ENCODE measurements around the gene TRIM29.

Gene TRIM29

GRCh38 chr11:120066738-120067437, 71.0 kb downstream of the TRIM29 start:
- FAIRE-seq (no peak), DNase-seq (ENCODE audit: insufficient read length, low spot score) (no peak)

GRCh38 chr11:120065876-120066275, 72.0 kb downstream of the TRIM29 start:
- FAIRE-seq (no peak), DNase-seq (ENCODE audit: insufficient read length, low spot score) (no peak)

GRCh38 chr11:120065176-120065575, 72.7 kb downstream of the TRIM29 start:
- DNase-seq (ENCODE audit: insufficient read length, low spot score) (no peak), FAIRE-seq (no peak)

- FAIRE-seq (no peak), DNase-seq (ENCODE audit: insufficient read length, low spot score) (no peak)
Observed at GRCh38 chr11:120064341-120064740, 73.6 kb downstream of the TRIM29 start.

GRCh38 chr11:120063686-120064340, 74.1 kb downstream of the TRIM29 start:
- no peak for FAIRE-seq
- no peak for DNase-seq (ENCODE audit: insufficient read length, low spot score)

GRCh38 chr11:120062561-120062930, 75.4 kb downstream of the TRIM29 start:
- FAIRE-seq: no peak
- DNase-seq (ENCODE audit: insufficient read length, low spot score): no peak

- FAIRE-seq (no peak), DNase-seq (ENCODE audit: insufficient read length, low spot score) (no peak)
Observed at GRCh38 chr11:120061761-120062560, 76.0 kb downstream of the TRIM29 start.
